Lung (tissue), 12 donors: ENCODE results near the gene SCAF8. TPM values are rescaled to one million over a fixed set of nuclear protein-coding genes. Genes with fewer than 3 reads are reported as not detected.
A peak's percentile ranks its signal among the peaks of the same experiment; 100 is the strongest.

Experiments
- ATAC-seq: fragments of 200-7000 bp; cut with Tn5 transposase; one replicate; pipeline ENCODE4 v1.9.1; 2020; ENCODE audit warnings: moderate number of reproducible peaks; ENCODE audit not compliant: insufficient read depth, low FRiP score
- DNase-seq, 3 donors: peaks; one replicate each; pipeline ENCODE4 v3.0.0-alpha.2; 2013 to 2017
- H3K27ac ChIP-seq, 2 donors: one replicate each; pipeline ENCODE4 v1.5.1; 2013; ENCODE audit warnings: mild to moderate bottlenecking in 2 of 2, moderate library complexity in 2 of 2, control low read depth in 1 of 2, inconsistent platforms in 1 of 2, low read depth in 1 of 2, low read length in 1 of 2
- H3K27me3 ChIP-seq, 3 donors: one replicate each; pipeline ENCODE4 v1.5.1; 2013; ENCODE audit warnings: low read length in 2 of 3; ENCODE audit not compliant: control insufficient read depth in 3 of 3, insufficient read depth in 3 of 3
- H3K36me3 ChIP-seq, 4 donors: one replicate each; pipeline ENCODE4 v1.5.1; 2013; ENCODE audit warnings: low read length in 4 of 4, mild to moderate bottlenecking in 1 of 4, moderate library complexity in 1 of 4; ENCODE audit not compliant: control insufficient read depth in 4 of 4, insufficient read depth in 4 of 4
- H3K4me1 ChIP-seq, 5 donors: one replicate each; pipeline ENCODE4 v1.5.1; 2013; ENCODE audit warnings: low read length in 5 of 5, mild to moderate bottlenecking in 2 of 5, moderate library complexity in 1 of 5; ENCODE audit not compliant: control insufficient read depth in 5 of 5, insufficient read depth in 5 of 5
- H3K4me3 ChIP-seq: one replicate; pipeline ENCODE4 v1.5.1; 2013; ENCODE audit warnings: mild to moderate bottlenecking, control low read depth, moderate library complexity
- H3K9ac ChIP-seq, 2 donors: one replicate each; pipeline ENCODE4 v1.5.1; 2013; ENCODE audit warnings: low read length in 2 of 2, control low read depth in 1 of 2; ENCODE audit not compliant: insufficient read depth in 1 of 2
- H3K9me3 ChIP-seq, 4 donors: one replicate each; pipeline ENCODE4 v1.5.1; 2013; ENCODE audit warnings: low read length in 3 of 4, mild to moderate bottlenecking in 1 of 4, moderate library complexity in 1 of 4; ENCODE audit not compliant: control insufficient read depth in 4 of 4, insufficient read depth in 3 of 4
- WGBS, 2 donors: extraction: QIAGEN DNeasy Blood & Tissue Kit; methylation state at CpG; one replicate each; pipeline ENCODE4 v1.1.7; 2013; 5-methylcytosine and 5-hydroxymethylcytosine counted together
- polyA plus RNA-seq, 2 donors: library from polyadenylated mRNA; stranded (reverse); fragments of 200-250 nt; gene quantifications; one replicate each; pipeline ENCODE4 v1.2.1, GENCODE V29; 2013
- total RNA-seq, 2 donors: library from RNA; depleted of rRNA in 1 of 2; stranded (reverse); fragments of >200 nt in 1 of 2; gene quantifications; one replicate each; pipeline ENCODE4 v1.2.1, GENCODE V29; 2014 to 2021
- TF ChIP-seq, protein P1 (sequence below): IDR thresholded peaks from 2 replicates; pipeline ENCODE4 v1.5.1; 2012; ENCODE audit warnings: mild to moderate bottlenecking; ENCODE audit errors: control extremely low read depth, extremely low read depth
- donor health status: control.
- donor health status: control.
- donor health status: Bipolar disorder and iron deficiency.
- donor health status: healthy.
- donor health status: DM: yes; HTN: yes; CAD: no.

The SCAF8 gene
- total and polyA plus RNA-seq, 4 donors: 11.2 to 71.9 (median 23.6) TPM

DNA sequence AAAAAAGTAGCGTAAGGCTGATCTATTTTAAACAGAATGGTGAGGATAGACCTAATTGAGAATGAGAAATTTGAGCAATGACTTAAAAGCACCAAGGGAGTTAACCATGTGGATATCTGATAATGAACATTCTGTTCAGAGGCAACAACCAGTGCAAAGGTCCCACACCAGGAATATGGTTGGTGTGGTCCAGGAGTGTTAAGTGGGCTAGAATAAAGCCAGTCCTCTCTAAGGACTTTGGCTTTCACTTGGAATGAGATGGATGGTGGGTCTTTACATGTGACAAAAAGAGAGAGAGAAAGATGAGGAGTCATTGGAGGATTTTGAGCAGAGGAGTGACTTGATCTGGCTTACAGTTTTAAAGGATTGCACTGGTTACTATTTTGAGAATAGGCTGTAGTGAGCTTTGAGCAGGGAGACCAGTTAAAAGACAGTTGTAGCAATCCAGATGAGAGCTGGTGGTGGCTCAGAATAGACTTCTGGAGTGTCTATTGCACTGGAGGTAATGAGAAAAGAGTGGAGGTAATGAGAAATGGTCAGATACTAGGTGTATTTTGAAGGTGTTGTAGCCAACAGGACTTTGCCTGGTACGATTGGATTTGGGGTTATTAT, 89.8 kb downstream of the SCAF8 start:
- H3K4me1 ChIP-seq: peaks cover 0 to 12% (median 1%) of the 10 kb centered on the region in 5 donors
- DNase-seq: no peak
- H3K36me3 ChIP-seq: peaks cover 14 to 48% (median 33%) of the 10 kb centered on the region in 4 donors
- no peaks in the 10 kb centered on the region for H3K9me3 ChIP-seq
- H3K27ac ChIP-seq: no peak overlapping the region
- TF ChIP-seq, protein P1, sequence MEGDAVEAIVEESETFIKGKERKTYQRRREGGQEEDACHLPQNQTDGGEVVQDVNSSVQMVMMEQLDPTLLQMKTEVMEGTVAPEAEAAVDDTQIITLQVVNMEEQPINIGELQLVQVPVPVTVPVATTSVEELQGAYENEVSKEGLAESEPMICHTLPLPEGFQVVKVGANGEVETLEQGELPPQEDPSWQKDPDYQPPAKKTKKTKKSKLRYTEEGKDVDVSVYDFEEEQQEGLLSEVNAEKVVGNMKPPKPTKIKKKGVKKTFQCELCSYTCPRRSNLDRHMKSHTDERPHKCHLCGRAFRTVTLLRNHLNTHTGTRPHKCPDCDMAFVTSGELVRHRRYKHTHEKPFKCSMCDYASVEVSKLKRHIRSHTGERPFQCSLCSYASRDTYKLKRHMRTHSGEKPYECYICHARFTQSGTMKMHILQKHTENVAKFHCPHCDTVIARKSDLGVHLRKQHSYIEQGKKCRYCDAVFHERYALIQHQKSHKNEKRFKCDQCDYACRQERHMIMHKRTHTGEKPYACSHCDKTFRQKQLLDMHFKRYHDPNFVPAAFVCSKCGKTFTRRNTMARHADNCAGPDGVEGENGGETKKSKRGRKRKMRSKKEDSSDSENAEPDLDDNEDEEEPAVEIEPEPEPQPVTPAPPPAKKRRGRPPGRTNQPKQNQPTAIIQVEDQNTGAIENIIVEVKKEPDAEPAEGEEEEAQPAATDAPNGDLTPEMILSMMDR: no peak
- H3K9ac ChIP-seq: no peak overlapping the region
- H3K4me3 ChIP-seq: no peak overlapping the region
- H3K27me3 ChIP-seq: no peaks in the 10 kb centered on the region
- 93% methylated on average over 2 of the region's 2 CpGs for WGBS, 2 donors
- no peak for ATAC-seq

DNA sequence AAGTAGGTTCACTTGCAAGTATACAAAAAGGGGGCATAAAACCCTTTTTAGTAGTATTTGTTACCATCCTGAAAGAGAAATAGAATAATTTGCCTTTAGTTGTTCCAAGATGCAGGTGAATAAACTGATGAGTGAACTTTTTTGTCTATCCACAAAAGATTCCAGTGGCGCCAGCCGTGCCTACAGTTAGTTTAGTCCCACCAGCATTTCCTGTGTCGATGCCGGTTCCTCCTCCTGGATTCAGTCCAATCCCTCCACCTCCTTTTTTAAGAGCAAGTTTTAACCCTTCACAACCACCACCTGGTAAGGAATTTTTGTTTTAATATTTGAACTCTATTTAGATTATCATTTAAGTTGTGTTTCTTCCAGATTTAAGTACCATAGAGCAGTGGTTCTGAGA, 90.9 kb downstream of the SCAF8 start:
- Histone ChIP-seq H3K36me3 (peaks cover 13 to 56% (median 33%) of the 10 kb centered on the region in 4 donors), H3K27ac (no peak overlapping the region), H3K4me1 (peaks cover 0 to 12% (median 1%) of the 10 kb centered on the region in 5 donors), H3K9ac (no peak overlapping the region), H3K4me3 (no peak overlapping the region), H3K9me3 (no peaks in the 10 kb centered on the region), H3K27me3 (no peaks in the 10 kb centered on the region)
- DNase-seq (peak in 2 of 3 donors; percentile 40 to 47), ATAC-seq (no peak)
- TF ChIP-seq, protein P1: no peak
- WGBS, 2 donors: 8 to 16% methylated on average over 4 of the region's 4 CpGs

DNA sequence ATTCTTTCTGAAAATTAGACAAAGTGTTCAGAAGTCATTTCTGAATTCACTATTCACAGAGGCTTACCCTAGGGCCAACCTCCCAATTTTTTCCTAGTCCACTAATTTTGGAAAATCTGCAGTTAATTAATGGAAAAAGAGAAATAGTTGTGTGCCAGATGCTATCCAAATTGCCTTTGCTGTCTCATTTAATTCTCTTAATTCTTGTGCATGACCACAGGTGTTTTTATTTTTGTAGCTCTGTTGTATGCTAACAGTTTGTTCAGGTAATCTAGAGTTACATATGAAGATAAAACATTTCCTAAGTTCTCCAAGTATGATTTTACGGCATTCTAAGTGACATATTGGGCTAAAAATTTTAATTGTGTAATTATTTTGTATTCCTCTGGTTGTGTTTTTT, 96.8 kb downstream of the SCAF8 start:
- DNase-seq (no peak), ATAC-seq (no peak)
- Histone ChIP-seq H3K27me3 (no peaks in the 10 kb centered on the region), H3K4me3 (no peak overlapping the region), H3K9ac (no peak overlapping the region), H3K27ac (no peak overlapping the region), H3K4me1 (peaks cover 0 to 4% (median 4%) of the 10 kb centered on the region in 5 donors), H3K9me3 (no peaks in the 10 kb centered on the region), H3K36me3 (peaks cover 16 to 37% (median 30%) of the 10 kb centered on the region in 4 donors)
- 97 to 98% methylated on average over 1 of the region's 1 CpG for WGBS, 2 donors
- TF ChIP-seq, protein P1: no peak

DNA sequence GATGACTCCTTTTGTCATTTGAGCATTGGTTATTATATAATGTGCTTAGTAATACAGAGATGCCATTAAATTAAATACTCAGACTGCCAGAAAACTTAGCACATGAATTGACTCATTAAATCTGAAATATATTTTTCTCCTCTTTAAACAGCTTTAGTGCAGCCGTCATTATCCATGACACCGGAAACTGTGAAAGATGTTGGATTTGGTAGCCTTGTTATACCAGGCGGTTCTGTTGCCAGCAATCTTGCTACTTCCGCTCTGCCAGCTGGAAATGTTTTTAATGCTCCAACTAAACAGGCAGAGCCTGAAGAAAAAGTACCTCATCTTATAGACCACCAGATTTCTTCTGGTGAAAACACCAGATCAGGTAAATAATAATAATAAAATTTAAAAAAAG, 97.6 kb downstream of the SCAF8 start:
- Histone ChIP-seq H3K27me3 (no peaks in the 10 kb centered on the region), H3K4me3 (no peak overlapping the region), H3K9me3 (no peaks in the 10 kb centered on the region), H3K9ac (no peak overlapping the region), H3K27ac (no peak overlapping the region), H3K36me3 (peaks cover 12 to 31% (median 27%) of the 10 kb centered on the region in 4 donors), H3K4me1 (peaks cover 0 to 11% (median 4%) of the 10 kb centered on the region in 5 donors)
- DNase-seq (no peak), ATAC-seq (no peak)
- WGBS, 2 donors: 97 to 99% methylated on average over 4 of the region's 4 CpGs
- TF ChIP-seq, protein P1: no peak
